ENCODE data around the gene CERS1. TPM values are rescaled to one million over a fixed set of nuclear protein-coding genes. Genes with fewer than 3 reads are reported as not detected.

Gene CERS1
- total and polyA plus RNA-seq, 10 of the 15 experiments (the other 5 are each of a cell fraction or from before 2014, with no cell fraction given), result 0.19 TPM; not detected in 9

DNA sequence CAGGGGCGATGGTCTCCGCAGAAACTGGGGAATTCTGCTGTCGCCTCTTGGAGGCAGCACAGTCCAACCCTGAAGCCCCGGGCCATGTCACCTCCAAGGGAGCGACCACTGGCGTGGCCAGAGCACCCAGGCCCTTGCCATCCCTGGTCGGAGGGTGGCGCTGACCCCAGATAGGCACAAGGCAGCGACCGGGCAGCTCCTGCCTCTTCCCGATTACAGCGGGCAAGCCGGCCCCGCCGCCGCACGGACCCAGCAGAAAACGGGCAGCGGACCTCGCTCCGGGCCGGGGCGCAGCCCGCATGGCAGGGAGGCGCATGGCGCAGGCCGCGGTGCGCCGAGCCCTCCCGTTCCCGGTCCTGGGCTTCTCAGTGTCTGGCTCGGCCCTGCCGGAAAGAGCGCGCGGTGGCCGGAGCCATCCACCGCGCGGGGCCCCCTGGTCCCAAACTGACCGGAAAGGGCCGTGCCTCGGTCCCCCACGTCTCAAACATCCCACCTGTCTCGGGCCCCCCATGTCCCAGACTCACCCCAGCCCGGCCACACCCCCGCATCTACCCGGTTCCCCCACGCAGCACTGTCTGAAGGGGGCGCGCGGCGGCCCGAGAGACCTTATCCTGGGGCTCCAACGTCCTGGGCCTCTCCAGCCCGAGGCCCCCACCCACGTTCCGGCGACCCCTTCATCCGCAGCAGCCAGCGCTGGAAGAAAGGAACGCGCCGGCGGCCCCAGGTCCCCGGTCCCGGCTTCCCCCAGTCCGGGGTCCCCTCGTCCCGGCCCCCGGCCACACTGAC lies 727 bp downstream of the CERS1 start (continued):
- TF ChIP-seq, protein P1, sequence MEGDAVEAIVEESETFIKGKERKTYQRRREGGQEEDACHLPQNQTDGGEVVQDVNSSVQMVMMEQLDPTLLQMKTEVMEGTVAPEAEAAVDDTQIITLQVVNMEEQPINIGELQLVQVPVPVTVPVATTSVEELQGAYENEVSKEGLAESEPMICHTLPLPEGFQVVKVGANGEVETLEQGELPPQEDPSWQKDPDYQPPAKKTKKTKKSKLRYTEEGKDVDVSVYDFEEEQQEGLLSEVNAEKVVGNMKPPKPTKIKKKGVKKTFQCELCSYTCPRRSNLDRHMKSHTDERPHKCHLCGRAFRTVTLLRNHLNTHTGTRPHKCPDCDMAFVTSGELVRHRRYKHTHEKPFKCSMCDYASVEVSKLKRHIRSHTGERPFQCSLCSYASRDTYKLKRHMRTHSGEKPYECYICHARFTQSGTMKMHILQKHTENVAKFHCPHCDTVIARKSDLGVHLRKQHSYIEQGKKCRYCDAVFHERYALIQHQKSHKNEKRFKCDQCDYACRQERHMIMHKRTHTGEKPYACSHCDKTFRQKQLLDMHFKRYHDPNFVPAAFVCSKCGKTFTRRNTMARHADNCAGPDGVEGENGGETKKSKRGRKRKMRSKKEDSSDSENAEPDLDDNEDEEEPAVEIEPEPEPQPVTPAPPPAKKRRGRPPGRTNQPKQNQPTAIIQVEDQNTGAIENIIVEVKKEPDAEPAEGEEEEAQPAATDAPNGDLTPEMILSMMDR (IDR thresholded peaks at IDR 0.05 in 2 of 3, conservative IDR thresholded peaks at IDR 0.05 in 1 of 3; ENCODE audit: control insufficient read depth in 2 of 3, extremely low read depth in 1 of 3, insufficient read depth in 1 of 3, low read depth in 3 of 3, low read length in 3 of 3), result peak in 1 of 3 experiments; percentile 14; a peak in 2 of 6 replicates
- TF ChIP-seq ATF7 (IDR thresholded peaks at IDR 0.05; ENCODE audit: low read depth), result no peak

DNA sequence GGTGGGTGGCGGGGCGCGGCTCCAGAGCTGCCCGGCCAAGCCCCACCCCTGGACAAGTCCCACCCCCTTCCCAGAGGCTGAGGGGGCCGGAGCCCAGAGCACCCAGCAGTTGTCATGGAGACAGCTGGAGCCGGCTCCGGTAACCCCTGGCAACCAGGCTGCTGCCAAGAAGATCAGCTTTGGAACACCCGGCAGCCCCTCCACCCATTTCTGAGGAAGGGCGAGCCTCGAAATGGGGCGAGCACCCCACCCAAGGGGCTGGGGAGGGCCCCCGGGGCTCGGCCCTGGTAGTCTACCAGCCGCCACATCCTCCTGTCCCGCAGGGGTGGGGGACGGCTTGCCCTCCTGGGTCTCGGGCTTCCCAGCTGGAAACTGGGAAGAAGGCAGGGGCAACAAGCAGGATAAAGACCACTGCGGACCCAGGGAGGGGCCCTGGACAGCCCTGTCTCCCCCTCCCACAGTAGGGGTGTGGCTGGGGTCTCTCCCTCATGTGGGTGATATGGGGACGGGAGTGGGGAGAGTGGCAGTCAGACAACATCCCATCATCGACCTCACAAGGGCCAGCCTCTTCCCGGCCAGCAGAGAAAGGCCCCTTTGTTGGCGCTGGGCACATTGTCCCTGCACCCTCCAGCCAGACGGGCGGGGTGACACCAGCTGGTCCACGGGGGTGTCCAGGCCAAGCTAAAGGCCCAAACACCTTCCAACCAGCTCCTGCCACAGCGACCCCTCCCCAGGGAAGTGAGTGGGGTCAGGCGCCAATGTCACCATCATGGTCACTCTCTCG lies 1.5 kb downstream of the CERS1 start:
- in situ Hi-C loops (cut with MboI) (no loop called here), intact Hi-C loops (cut with micrococcal nuclease; ENCODE audit: unreplicated experiment) (no loop called here)
- Histone ChIP-seq H3K9me3 (replicated peaks; ENCODE audit: control insufficient read depth, insufficient read depth, low read length) (no peaks in the 10 kb centered on the region), H3K9ac (ENCODE audit: control insufficient read depth, insufficient read depth, low read length) (no peak overlapping the region), H3K79me2 (ENCODE audit: control insufficient read depth, insufficient read depth, low read length) (no peaks in the 10 kb centered on the region), H3K4me3 (no peak overlapping the region), H3K27ac (ENCODE audit: control insufficient read depth, insufficient read depth) (no peak overlapping the region), H4K20me1 (ENCODE audit: control insufficient read depth, insufficient read depth) (no peaks in the 10 kb centered on the region), H3K36me3 (ENCODE audit: control insufficient read depth in 2 of 2, insufficient read depth in 2 of 2, low read length in 1 of 2) (peaks cover 0 to 1% of the 10 kb centered on the region in 2 experiments; a peak in 2 of 4 replicates), H3K27me3 (replicated peaks in 1 of 2; ENCODE audit: control insufficient read depth in 2 of 2, insufficient read depth in 2 of 2, low read length in 1 of 2) (peaks cover 4% of the 10 kb centered on the region in 2 experiments; a peak in 3 of 4 replicates), H2AFZ (ENCODE audit: control insufficient read depth, low read depth, low read length) (no peak overlapping the region), H3K4me1 (ENCODE audit: control insufficient read depth, insufficient read depth, low read length) (no peaks in the 10 kb centered on the region), H3K4me2 (ENCODE audit: control insufficient read depth, insufficient read depth) (no peak overlapping the region)
- ChIA-PET RAD21 (ENCODE audit: unreplicated experiment) (no interaction called here), SMC1A (ENCODE audit: uncharacterized antibody, unreplicated experiment) (interaction anchor here (0.6 kb wide), 1 partner anchor 127 kb away, joined by 3 read pairs; no protein-coding TSS in a partner anchor), POLR2A (no interaction called here), CTCF (no interaction called here)
- BruUV-seq (replicated peaks), result no TSS peak
- WGBS (ENCODE audit: insufficient coverage, insufficient replicate concordance, low lambda C conversion rate, missing lambda C conversion rate), result 11% methylated on average over 21 of the region's 28 CpGs
- ATAC-seq (no peak), DNase-seq (ENCODE audit: low read depth, low spot score) (no peak), FAIRE-seq (no peak)
- no peak for TF ChIP-seq NBN (IDR thresholded peaks at IDR 0.05)
- TF ChIP-seq, protein P2, sequence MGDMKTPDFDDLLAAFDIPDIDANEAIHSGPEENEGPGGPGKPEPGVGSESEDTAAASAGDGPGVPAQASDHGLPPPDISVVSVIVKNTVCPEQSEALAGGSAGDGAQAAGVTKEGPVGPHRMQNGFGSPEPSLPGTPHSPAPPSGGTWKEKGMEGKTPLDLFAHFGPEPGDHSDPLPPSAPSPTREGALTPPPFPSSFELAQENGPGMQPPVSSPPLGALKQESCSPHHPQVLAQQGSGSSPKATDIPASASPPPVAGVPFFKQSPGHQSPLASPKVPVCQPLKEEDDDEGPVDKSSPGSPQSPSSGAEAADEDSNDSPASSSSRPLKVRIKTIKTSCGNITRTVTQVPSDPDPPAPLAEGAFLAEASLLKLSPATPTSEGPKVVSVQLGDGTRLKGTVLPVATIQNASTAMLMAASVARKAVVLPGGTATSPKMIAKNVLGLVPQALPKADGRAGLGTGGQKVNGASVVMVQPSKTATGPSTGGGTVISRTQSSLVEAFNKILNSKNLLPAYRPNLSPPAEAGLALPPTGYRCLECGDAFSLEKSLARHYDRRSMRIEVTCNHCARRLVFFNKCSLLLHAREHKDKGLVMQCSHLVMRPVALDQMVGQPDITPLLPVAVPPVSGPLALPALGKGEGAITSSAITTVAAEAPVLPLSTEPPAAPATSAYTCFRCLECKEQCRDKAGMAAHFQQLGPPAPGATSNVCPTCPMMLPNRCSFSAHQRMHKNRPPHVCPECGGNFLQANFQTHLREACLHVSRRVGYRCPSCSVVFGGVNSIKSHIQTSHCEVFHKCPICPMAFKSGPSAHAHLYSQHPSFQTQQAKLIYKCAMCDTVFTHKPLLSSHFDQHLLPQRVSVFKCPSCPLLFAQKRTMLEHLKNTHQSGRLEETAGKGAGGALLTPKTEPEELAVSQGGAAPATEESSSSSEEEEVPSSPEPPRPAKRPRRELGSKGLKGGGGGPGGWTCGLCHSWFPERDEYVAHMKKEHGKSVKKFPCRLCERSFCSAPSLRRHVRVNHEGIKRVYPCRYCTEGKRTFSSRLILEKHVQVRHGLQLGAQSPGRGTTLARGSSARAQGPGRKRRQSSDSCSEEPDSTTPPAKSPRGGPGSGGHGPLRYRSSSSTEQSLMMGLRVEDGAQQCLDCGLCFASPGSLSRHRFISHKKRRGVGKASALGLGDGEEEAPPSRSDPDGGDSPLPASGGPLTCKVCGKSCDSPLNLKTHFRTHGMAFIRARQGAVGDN (IDR thresholded peaks at IDR 0.05), result no peak
- TF ChIP-seq SIX5 (IDR thresholded peaks at IDR 0.05; ENCODE audit: low read depth, low read length, severe bottlenecking), result no peak
- TF ChIP-seq, protein P3, sequence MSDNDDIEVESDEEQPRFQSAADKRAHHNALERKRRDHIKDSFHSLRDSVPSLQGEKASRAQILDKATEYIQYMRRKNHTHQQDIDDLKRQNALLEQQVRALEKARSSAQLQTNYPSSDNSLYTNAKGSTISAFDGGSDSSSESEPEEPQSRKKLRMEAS (IDR thresholded peaks at IDR 0.05; ENCODE audit: low read depth, low read length), result no peak
- no peak for TF ChIP-seq TCF3 (IDR thresholded peaks at IDR 0.05; ENCODE audit: borderline replicate concordance, insufficient read depth, low read depth, low read length)
- no peak for TF ChIP-seq TARDBP (IDR thresholded peaks at IDR 0.05; ENCODE audit: borderline replicate concordance)
- TF ChIP-seq BHLHE40 (IDR thresholded peaks at IDR 0.05; ENCODE audit: borderline replicate concordance in 1 of 2, low read depth in 2 of 2, low read length in 1 of 2), result no peak
- no peak for TF ChIP-seq ZNF274 (IDR thresholded peaks at IDR 0.05; ENCODE audit: insufficient read depth, insufficient read length)
- no peak for TF ChIP-seq BMI1 (IDR thresholded peaks at IDR 0.05; ENCODE audit: borderline replicate concordance)
- no peak for TF ChIP-seq GABPA (IDR thresholded peaks at IDR 0.05; ENCODE audit: low read depth)
